ENCODE results near the gene TRIM5. TPM values are rescaled to one million over a fixed set of nuclear protein-coding genes. Genes with fewer than 3 reads are reported as not detected.
"Not testable (repeated sequence)": the region's sequence is repeated elsewhere in the genome, so short reads cannot be mapped to it uniquely, and the experiment has no call there.

Gene TRIM5
- polyA plus RNA-seq, 1 experiment, result 19.1 TPM

GRCh38 chr11:5663511-5663910 lies 21.4 kb downstream of the TRIM5 start:
- TF ChIP-seq CTCF (IDR thresholded peaks at IDR 0.05; ENCODE audit: insufficient read depth, low read depth, low read length), result no peak
- Histone ChIP-seq H3K36me3 (ENCODE audit: control insufficient read depth, insufficient read depth, low read length) (peaks cover 6% of the 10 kb centered on the region), H3K27me3 (ENCODE audit: control insufficient read depth, insufficient read depth, low read length) (no peaks in the 10 kb centered on the region), H3K4me3 (ENCODE audit: low read depth, low read length) (no peak overlapping the region)
- ChIA-PET POLR2A (no interaction called here), CTCF (no interaction called here)
- no peak for DNase-seq (ENCODE audit: low read depth)

GRCh38 chr11:5658318-5658717 lies 26.6 kb downstream of the TRIM5 start:
- ChIA-PET POLR2A (no interaction called here), CTCF (no interaction called here)
- no peak for DNase-seq (ENCODE audit: low read depth)
- peaks cover 1% of the 10 kb centered on the region; the same call in 1 of the 2 replicates for H3K36me3 ChIP-seq (ENCODE audit: control insufficient read depth, insufficient read depth, low read length)
- TF ChIP-seq CTCF (IDR thresholded peaks at IDR 0.05; ENCODE audit: insufficient read depth, low read depth, low read length), result no peak
- H3K4me3 ChIP-seq (ENCODE audit: low read depth, low read length), result no peak overlapping the region
- no peaks in the 10 kb centered on the region for H3K27me3 ChIP-seq (ENCODE audit: control insufficient read depth, insufficient read depth, low read length)

- DNase-seq (ENCODE audit: low read depth); H3K4me3 ChIP-seq (ENCODE audit: low read depth, low read length); POLR2A ChIA-PET; CTCF ChIA-PET; H3K36me3 ChIP-seq (ENCODE audit: control insufficient read depth, insufficient read depth, low read length); H3K27me3 ChIP-seq (ENCODE audit: control insufficient read depth, insufficient read depth, low read length): not testable (repeated sequence)
These were observed 27.9 kb downstream of the TRIM5 start for GRCh38 chr11:5656956-5657355.

- ChIA-PET CTCF (no interaction called here), POLR2A (no interaction called here)
- Histone ChIP-seq H3K36me3 (ENCODE audit: control insufficient read depth, insufficient read depth, low read length) (no peaks in the 10 kb centered on the region), H3K4me3 (ENCODE audit: low read depth, low read length) (no peak overlapping the region), H3K27me3 (ENCODE audit: control insufficient read depth, insufficient read depth, low read length) (no peaks in the 10 kb centered on the region)
- DNase-seq (ENCODE audit: low read depth), result no peak
- no peak for TF ChIP-seq CTCF (IDR thresholded peaks at IDR 0.05; ENCODE audit: insufficient read depth, low read depth, low read length)
These were observed 29.4 kb downstream of the TRIM5 start for GRCh38 chr11:5655474-5655873.

- no peak overlapping the region for H3K4me3 ChIP-seq (ENCODE audit: low read depth, low read length)
- no peaks in the 10 kb centered on the region for H3K27me3 ChIP-seq (ENCODE audit: control insufficient read depth, insufficient read depth, low read length)
- ChIA-PET CTCF (interaction anchor here (0.5 to 0.7 kb wide), 2 partner anchors 12 to 19 kb away, joined by 3 to 4 read pairs; no protein-coding TSS in a partner anchor), POLR2A (no interaction called here)
- no peaks in the 10 kb centered on the region; the same call in 1 of the 2 replicates for H3K36me3 ChIP-seq (ENCODE audit: control insufficient read depth, insufficient read depth, low read length)
- no peak for DNase-seq (ENCODE audit: low read depth)
- no peak for TF ChIP-seq CTCF (IDR thresholded peaks at IDR 0.05; ENCODE audit: insufficient read depth, low read depth, low read length)
These were observed 38.7 kb downstream of the TRIM5 start for GRCh38 chr11:5646139-5646538.

- DNase-seq (ENCODE audit: low read depth), result no peak
These were observed 41.3 kb downstream of the TRIM5 start for GRCh38 chr11:5643585-5643984.

More at GRCh38 chr11:5643585-5643984, 41.3 kb downstream of the TRIM5 start:
- CTCF ChIA-PET, result no interaction called here
- no peaks in the 10 kb centered on the region for H3K27me3 ChIP-seq (ENCODE audit: control insufficient read depth, insufficient read depth, low read length)
- POLR2A ChIA-PET, result no interaction called here
- no peak for TF ChIP-seq CTCF (IDR thresholded peaks at IDR 0.05; ENCODE audit: insufficient read depth, low read depth, low read length)
- no peaks in the 10 kb centered on the region; the same call in 1 of the 2 replicates for H3K36me3 ChIP-seq (ENCODE audit: control insufficient read depth, insufficient read depth, low read length)
- H3K4me3 ChIP-seq (ENCODE audit: low read depth, low read length), result no peak overlapping the region

All from BJ (cell line).